NCI-H128 (cell line): ENCODE results near the gene UGT1A9.

ENCODE experiments used
- DNase-seq: peaks from one replicate; lab custom pipeline; 2025; ENCODE audit not compliant: unreplicated experiment; lab: John Stamatoyannopoulos, UW

Gene UGT1A9

DNA sequence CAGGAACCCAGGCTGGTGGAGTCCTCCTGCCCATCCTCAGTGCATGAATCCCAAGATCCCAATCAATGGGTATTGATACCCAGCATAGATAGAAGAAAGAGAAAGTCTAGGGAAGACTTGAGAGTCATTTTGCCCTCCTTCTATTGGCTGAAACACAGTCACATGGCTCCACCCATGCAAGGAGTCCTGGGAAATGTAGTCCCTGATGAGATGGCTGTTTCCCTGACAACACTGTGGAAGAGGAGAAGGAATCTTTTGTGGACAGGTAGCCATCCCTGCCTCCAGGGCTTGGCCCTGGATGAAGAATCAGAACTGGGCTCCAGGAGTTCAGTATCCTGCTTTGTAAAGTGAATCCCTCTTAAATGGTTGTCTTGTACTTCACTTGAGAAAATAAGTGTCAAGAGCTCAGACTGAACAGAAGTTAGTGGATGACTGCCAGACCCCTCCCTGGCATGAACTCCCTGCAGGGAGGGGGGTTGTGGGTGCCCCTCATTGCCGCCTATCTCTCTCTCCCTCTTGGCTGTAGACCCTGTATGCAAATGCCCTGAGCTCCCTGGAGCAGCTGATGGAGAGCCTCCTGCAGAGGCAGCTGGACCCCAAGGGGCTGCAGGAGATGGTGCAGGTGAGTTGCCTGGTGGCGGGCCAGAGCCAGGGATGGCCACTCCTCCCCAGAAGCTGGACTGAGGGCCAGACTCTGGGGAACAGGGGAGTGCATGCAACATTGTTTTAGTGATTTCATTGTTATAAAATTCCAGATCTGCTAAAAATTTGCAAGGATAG lies 142.5 kb downstream of the UGT1A9 start:
- DNase-seq: no peak

DNA sequence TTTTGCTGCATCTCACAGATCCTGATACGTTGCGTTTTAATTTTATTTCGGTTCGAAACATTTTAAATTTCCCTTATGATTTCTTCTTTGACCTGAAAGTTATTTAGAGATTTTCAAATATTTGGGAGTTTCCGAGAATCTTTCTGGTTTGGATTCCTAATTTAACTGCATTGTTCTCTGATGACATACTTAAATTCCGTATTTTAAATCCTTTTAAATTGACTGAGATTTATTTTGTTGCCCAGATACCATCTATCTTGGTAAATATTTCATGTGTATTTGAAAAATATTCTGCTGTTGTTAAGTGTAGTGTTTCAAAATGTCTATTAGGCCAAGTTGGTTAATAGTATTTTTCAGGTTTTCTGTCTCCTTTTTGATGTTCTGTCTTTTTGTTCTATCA lies 144.2 kb downstream of the UGT1A9 start:
- DNase-seq: no peak

DNA sequence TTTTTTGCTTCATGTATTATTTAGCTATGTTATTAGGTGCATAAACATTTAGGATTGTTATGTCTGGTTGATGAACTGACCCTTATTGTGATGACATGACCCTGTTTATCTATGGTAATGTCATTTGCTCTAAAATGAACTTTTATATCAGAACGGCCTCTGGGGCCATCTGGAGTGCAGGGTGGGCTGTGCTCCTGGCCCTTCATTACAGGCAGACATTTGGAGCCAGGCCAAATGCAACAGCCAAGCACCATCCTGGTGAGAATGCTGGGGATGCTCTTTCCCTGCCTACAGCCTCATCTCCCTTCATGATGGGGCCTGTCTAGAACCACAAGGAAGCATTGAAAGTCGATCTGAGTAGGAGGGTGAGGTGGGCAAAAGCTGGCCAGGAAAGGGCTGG lies 144.6 kb downstream of the UGT1A9 start:
- DNase-seq: no peak

- DNase-seq: no peak
Observed at GRCh38 chr2:233816771-233817170, 145.1 kb downstream of the UGT1A9 start.

GRCh38 chr2:233817361-233817911 lies 145.7 kb downstream of the UGT1A9 start:
- no peak for DNase-seq

DNA sequence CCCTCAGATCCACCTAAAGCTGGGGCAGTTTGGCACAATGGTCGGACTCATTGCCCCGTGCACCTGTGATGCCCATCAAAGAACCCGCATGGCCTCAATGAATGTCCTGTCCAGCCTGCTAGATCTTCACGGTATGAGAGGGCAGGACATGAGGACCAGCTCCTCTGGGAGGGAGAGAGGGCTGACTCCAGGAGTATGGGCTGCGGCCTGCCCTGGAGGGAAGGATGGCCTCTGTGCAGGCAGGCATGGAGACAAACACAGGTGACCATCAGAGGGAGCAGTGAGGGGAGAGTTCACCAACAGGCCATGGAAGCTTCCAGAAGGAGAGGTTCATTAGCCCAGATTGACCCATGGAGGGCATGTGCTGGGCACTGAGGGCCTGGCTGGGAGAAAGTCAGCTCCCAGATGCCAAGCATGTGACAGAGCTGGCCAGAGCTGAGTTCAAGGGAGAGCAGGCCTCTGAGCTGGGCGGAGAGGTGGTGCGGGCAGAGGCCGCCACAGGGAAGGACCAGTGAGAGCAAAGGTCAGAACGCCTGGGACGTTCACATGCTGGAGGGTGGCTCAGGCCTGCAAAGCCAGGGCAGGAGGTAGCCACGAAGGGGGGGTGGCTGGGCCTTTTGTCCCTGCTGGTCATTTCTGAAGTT lies 146.4 kb downstream of the UGT1A9 start:
- no peak for DNase-seq

GRCh38 chr2:233818639-233819621 lies 147.2 kb downstream of the UGT1A9 start:
- DNase-seq: no peak

DNA sequence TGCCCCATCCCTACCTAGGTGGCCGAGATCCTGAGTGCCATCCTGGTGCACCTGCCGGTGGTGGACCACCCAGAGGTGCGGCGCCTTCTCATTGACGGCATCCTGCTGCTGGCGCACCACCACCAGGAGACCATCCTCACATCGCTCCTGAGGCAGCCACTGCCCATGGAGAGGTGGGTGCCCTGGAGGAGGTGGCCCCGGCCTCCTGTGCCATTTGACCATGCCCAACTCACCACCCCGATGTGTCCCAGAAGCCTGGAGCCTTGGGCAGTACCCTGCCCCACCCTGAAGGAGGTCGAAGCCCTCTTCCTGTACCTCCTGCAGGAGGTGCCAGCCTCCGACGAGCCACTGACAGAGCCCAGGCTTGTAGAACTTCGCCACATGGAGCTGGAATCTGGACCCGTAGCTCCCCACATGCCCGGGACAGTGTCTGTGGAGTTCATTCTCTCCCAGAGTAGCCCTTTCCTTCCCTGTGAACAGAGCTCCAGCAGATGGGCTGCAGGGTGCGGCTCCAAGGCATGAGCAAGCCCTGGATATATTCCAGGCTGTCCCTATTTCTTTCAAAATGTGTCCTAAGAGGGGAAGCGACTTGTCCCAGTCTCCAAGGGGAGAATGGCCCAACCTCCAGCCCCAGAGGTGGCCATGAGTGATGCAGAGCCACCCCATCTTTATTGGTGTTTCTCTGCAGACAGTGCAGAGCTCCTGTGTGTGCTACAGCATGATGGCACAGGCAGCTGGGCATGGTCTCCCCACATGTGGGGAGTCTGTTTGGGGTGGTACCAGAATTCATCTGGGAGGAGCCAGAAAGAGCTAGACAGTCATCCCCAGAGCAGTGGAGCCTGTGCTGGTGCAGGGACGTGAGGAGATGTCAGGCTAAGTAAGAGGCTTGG lies 148.4 kb downstream of the UGT1A9 start:
- no peak for DNase-seq

DNA sequence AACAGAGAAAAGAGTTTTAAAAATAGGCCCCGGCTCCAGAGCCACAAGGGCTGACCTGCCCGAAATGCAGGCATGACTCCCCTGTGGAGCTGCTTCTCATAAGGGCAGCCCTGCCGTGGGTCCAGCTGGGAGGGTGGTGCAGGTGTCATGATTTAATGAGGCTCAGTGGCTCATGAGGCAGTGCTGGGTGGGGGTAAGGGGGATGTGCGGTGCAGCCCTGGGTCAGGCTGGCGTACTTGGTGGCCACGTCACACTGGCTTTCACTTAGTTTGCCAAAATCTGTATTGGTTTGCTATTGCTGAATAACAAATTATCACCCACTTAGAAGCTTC lies 149.0 kb downstream of the UGT1A9 start:
- no peak for DNase-seq

DNA sequence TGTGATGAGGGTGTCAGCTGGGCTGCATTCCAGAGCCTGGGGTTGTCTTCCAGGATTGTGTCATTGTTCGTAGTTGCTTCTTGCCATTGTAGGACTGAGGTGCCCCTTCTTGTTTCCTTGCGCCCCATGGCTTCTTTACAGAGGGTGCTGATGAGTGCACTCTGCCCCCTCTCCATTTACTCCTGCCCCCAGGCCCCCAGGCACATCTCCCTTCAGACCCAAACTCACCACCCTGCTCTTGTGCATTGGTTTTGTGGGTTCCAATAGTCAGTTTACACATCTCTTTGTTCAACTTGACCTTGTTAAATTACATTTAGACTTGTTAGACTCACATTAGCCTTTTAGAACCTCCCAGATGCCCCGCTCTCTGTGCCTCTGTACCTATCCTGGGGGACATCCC lies 149.5 kb downstream of the UGT1A9 start:
- DNase-seq: no peak

DNA sequence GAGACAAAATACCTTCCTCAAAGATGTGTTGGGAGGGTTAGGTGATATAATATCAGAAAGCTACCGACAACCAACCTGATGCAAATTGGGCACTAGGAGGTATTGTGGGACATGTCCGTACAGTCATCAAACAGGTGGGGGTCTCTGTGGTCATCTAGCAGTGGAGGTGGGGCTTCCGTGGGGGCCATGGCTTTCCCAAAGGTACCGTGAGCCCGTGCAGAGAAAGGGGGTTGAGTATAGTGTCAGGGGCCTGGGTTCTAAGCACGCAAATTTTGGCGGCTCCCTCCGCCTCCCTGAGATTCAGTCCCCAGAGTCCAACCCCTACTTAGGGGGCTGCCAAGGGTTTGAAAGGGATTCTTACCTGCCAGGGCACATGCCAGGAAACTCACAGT lies 150.0 kb downstream of the UGT1A9 start:
- DNase-seq: no peak

DNA sequence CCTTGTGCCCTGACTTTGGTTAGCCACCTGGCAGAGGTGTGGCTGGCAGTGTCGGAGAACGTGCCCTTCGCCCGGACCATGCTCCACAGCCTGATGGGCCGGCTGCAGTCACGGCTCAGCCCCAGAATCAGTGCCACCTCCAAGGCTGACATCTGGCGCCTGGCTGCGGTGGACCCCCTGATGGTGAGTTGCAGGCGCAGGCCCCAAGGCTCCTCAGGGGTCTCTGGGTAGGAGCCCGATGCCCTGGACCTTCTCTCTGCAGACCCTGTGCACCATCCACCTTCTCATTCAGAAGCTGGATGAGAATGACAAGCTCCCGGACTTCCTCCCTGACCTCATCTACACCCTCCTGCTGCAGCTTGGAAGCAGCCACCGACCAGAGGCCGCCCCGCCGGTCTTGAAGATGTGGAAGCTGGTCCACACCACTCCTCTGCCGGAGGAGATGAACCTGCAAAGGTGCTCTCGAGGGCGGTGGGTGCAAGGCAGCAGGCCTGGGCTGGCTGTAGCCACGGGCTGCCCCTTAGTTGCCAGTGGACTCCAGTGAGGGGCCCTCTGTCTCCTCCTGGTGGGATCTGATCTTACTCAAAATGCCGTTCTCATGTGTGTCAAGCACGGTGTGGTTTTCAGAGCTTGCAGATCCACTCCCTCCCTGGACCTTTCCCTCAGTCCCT lies 150.5 kb downstream of the UGT1A9 start:
- no peak for DNase-seq
